Smooth muscle cell (in vitro differentiated cells): ENCODE measurements around the gene KCNMA1. TPM values are rescaled to one million over a fixed set of nuclear protein-coding genes. Genes with fewer than 3 reads are reported as not detected.

Experiments
- DNase-seq: peaks from one replicate; lab custom pipeline; 2025; ENCODE audit not compliant: unreplicated experiment; lab: John Stamatoyannopoulos, UW
- H2AFZ ChIP-seq: fragments of 200-600 bp; sonication (generic); 2 replicates; pipeline ENCODE4 v1.6.0; 2016; ENCODE audit warnings: antibody characterized with exemption, low read depth, mild to moderate bottlenecking
- H3F3A ChIP-seq: fragments of 200-600 bp; sonication (generic); 2 replicates; pipeline ENCODE4 v1.6.0; 2017; ENCODE audit warnings: antibody characterized with exemption, low read depth
- H3K27ac ChIP-seq: fragments of 200-600 bp; sonication (generic); 2 replicates; pipeline ENCODE4 v1.5.1; 2016; ENCODE audit warnings: low read depth, mild to moderate bottlenecking
- H3K27me3 ChIP-seq: fragments of 200-600 bp; sonication (generic); 2 replicates; pipeline ENCODE4 v1.6.1; 2016; ENCODE audit warnings: low read depth, mild to moderate bottlenecking
- H3K36me3 ChIP-seq: fragments of 200-600 bp; sonication (generic); 2 replicates; pipeline ENCODE4 v1.5.1; 2016; ENCODE audit warnings: low read depth
- H3K4me1 ChIP-seq: fragments of 200-600 bp; sonication (generic); 2 replicates; pipeline ENCODE4 v1.5.1; 2016; ENCODE audit warnings: low read depth
- H3K4me2 ChIP-seq: fragments of 200-600 bp; sonication (generic); 2 replicates; pipeline ENCODE4 v1.6.0; 2016; ENCODE audit warnings: mild to moderate bottlenecking
- H3K4me3 ChIP-seq: fragments of 200-600 bp; sonication (generic); 2 replicates; pipeline ENCODE4 v1.5.1; 2016; ENCODE audit warnings: mild to moderate bottlenecking
- H3K79me2 ChIP-seq: fragments of 200-600 bp; sonication (generic); 2 replicates; pipeline ENCODE4 v1.6.0; 2016; ENCODE audit warnings: low read depth, mild to moderate bottlenecking
- H3K9ac ChIP-seq: fragments of 200-600 bp; sonication (generic); 2 replicates; pipeline ENCODE4 v1.6.0; 2016; ENCODE audit warnings: low read depth
- H3K9me3 ChIP-seq: fragments of 200-600 bp; sonication (generic); replicated peaks from 2 replicates; pipeline ENCODE4 v1.5.1; 2016; ENCODE audit warnings: low read depth
- H4K20me1 ChIP-seq: fragments of 200-600 bp; sonication (generic); 2 replicates; pipeline ENCODE4 v1.6.0; 2016; ENCODE audit warnings: low read depth
- WGBS: methylation state at CpG from one replicate; pipeline ENCODE4 v1.1.7; 2016; ENCODE audit warnings: low lambda C conversion rate; 5-methylcytosine and 5-hydroxymethylcytosine counted together
- polyA plus RNA-seq: library from polyadenylated mRNA; unstranded; fragments of >200 nt; fragmentation: Nextera tagmentation; extraction: Ambion mirVana; gene quantifications from 2 replicates; pipeline ENCODE4 v1.2.1, GENCODE V29; 2016
- total RNA-seq: library from RNA; depleted of rRNA; stranded (reverse); fragments of >200 nt; gene quantifications from 2 replicates; pipeline ENCODE4 v1.2.3, GENCODE V29; 2014
- TF ChIP-seq, protein P1 (sequence below): fragments of 200-600 bp; sonication (generic); IDR thresholded peaks from 2 replicates; pipeline ENCODE4 v1.5.1; 2017; ENCODE audit warnings: borderline replicate concordance, mild to moderate bottlenecking, antibody characterized with exemption; ENCODE audit not compliant: insufficient read depth, poor library complexity, severe bottlenecking

Gene KCNMA1
- total and polyA plus RNA-seq, 2 experiments from 2014 or later = 9.1 to 23.4 TPM

GRCh38 chr10:77147871-77148270, 489.7 kb downstream of the KCNMA1 start:
- TF ChIP-seq, protein P1, sequence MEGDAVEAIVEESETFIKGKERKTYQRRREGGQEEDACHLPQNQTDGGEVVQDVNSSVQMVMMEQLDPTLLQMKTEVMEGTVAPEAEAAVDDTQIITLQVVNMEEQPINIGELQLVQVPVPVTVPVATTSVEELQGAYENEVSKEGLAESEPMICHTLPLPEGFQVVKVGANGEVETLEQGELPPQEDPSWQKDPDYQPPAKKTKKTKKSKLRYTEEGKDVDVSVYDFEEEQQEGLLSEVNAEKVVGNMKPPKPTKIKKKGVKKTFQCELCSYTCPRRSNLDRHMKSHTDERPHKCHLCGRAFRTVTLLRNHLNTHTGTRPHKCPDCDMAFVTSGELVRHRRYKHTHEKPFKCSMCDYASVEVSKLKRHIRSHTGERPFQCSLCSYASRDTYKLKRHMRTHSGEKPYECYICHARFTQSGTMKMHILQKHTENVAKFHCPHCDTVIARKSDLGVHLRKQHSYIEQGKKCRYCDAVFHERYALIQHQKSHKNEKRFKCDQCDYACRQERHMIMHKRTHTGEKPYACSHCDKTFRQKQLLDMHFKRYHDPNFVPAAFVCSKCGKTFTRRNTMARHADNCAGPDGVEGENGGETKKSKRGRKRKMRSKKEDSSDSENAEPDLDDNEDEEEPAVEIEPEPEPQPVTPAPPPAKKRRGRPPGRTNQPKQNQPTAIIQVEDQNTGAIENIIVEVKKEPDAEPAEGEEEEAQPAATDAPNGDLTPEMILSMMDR = no peak
- no peaks in the 10 kb centered on the region for H4K20me1 ChIP-seq
- no peak overlapping the region for H3K9ac ChIP-seq
- H3K27me3 ChIP-seq = no peaks in the 10 kb centered on the region
- no peaks in the 10 kb centered on the region for H3K36me3 ChIP-seq
- H3K4me3 ChIP-seq = no peak overlapping the region
- H2AFZ ChIP-seq = no peak overlapping the region
- H3F3A ChIP-seq = no peaks in the 10 kb centered on the region
- H3K79me2 ChIP-seq = no peaks in the 10 kb centered on the region
- no peaks in the 10 kb centered on the region for H3K9me3 ChIP-seq
- no peak overlapping the region for H3K27ac ChIP-seq
- peaks cover 2% of the 10 kb centered on the region for H3K4me1 ChIP-seq
- 100% methylated on average over 1 of the region's 1 CpG for WGBS
- DNase-seq = no peak
- no peak overlapping the region for H3K4me2 ChIP-seq

DNA sequence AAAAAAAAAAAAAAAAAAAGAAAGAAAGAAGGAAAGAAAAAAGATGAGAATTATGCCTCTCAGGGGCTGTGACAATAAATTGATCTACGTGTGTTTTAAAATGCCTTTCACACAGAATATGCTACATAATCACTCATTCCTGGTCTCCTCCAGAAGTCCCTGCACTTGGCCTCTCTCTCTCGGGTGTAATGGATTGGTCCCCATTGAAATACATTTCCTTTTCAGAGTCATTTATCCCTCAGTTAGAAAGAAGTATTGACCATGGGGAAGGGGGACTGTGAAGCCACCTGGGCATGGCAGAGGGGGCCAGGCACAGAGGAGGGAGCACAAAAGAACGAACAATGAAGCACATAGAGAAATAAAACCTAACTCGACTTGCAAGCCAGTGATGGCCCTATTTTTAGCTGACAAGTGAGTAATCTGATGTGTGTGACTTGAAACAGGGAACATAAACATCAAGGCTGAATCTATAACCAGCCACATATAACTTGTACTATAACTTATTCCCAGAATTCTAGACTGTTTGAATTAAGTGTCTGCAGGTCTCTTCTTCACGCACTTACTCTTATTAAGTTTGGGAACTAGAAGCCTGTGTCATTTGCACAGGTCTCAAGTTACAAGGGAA, 490.8 kb downstream of the KCNMA1 start:
- Histone ChIP-seq H3K4me2 (no peak overlapping the region), H3K36me3 (no peaks in the 10 kb centered on the region), H3K79me2 (no peaks in the 10 kb centered on the region), H2AFZ (no peak overlapping the region), H3K27me3 (no peaks in the 10 kb centered on the region), H3K4me3 (no peak overlapping the region), H3K4me1 (peaks cover 2% of the 10 kb centered on the region), H3K9me3 (no peaks in the 10 kb centered on the region), H3K9ac (no peak overlapping the region), H4K20me1 (no peaks in the 10 kb centered on the region), H3F3A (no peaks in the 10 kb centered on the region), H3K27ac (no peak overlapping the region)
- TF ChIP-seq, protein P1 = no peak
- DNase-seq = no peak
- WGBS = 81% methylated on average over 5 of the region's 5 CpGs

GRCh38 chr10:77144656-77145055, 493.0 kb downstream of the KCNMA1 start:
- TF ChIP-seq, protein P1 = no peak

More at GRCh38 chr10:77144656-77145055, 493.0 kb downstream of the KCNMA1 start:
- Histone ChIP-seq H3K27ac (no peak overlapping the region), H3K4me1 (peaks cover 2% of the 10 kb centered on the region), H3F3A (no peaks in the 10 kb centered on the region), H3K4me2 (no peak overlapping the region), H3K36me3 (no peaks in the 10 kb centered on the region), H3K79me2 (no peaks in the 10 kb centered on the region), H3K4me3 (no peak overlapping the region), H2AFZ (no peak overlapping the region), H3K9ac (no peak overlapping the region), H4K20me1 (no peaks in the 10 kb centered on the region), H3K27me3 (no peaks in the 10 kb centered on the region), H3K9me3 (no peaks in the 10 kb centered on the region)
- 61% methylated on average over 3 of the region's 3 CpGs for WGBS
- no peak for DNase-seq
